Renal cortex interstitium (tissue), 11 donors: Measurements from ENCODE around the gene OLFM4. TPM values are rescaled to one million over a fixed set of nuclear protein-coding genes. Genes with fewer than 3 reads are reported as not detected.

Source experiments
- DNase-seq, 11 donors: peaks; one replicate each; pipeline ENCODE4 v3.0.0-alpha.2; 2013; ENCODE audit warnings: low read depth in 9 of 11, low spot score in 4 of 11; ENCODE audit errors: extremely low read depth in 1 of 11
- polyA plus RNA-seq, 3 donors: library from polyadenylated mRNA; unstranded; fragments of 120-200 nt; gene quantifications; one replicate each; pipeline ENCODE4 v1.2.1, GENCODE V29; 2013; ENCODE audit not compliant: insufficient read length in 3 of 3

Gene OLFM4
- polyA plus RNA-seq, 3 donors, result 0.47 to 0.77 (median 0.50) TPM

- no peak for DNase-seq
Observed at GRCh38 chr13:53054569-53054968, 26.0 kb downstream of the OLFM4 start.

GRCh38 chr13:53058065-53058679 is 29.6 kb downstream of the OLFM4 start:
- no peak for DNase-seq

- DNase-seq, result no peak
Observed at GRCh38 chr13:53060840-53061490, 32.4 kb downstream of the OLFM4 start.

GRCh38 chr13:53064731-53065130 is 36.1 kb downstream of the OLFM4 start:
- no peak for DNase-seq

- DNase-seq, result no peak
Observed at GRCh38 chr13:53066411-53066810, 37.8 kb downstream of the OLFM4 start.

- DNase-seq, result peak in 1 of 11 donors; percentile 17
Observed at GRCh38 chr13:53068585-53069520, 40.2 kb downstream of the OLFM4 start.

- DNase-seq, result no peak
Observed at GRCh38 chr13:53069800-53070199, 41.2 kb downstream of the OLFM4 start.

- DNase-seq, result no peak
Observed at GRCh38 chr13:53073711-53074110, 45.1 kb downstream of the OLFM4 start.

GRCh38 chr13:53074114-53074513 is 45.5 kb downstream of the OLFM4 start:
- DNase-seq, result no peak

- no peak for DNase-seq
Observed at GRCh38 chr13:53075356-53076041, 46.9 kb downstream of the OLFM4 start.

GRCh38 chr13:53079691-53080090 is 51.1 kb downstream of the OLFM4 start:
- DNase-seq, result no peak

GRCh38 chr13:53088871-53089270 is 60.3 kb downstream of the OLFM4 start:
- no peak for DNase-seq

GRCh38 chr13:53089951-53090350 is 61.3 kb downstream of the OLFM4 start:
- no peak for DNase-seq

GRCh38 chr13:53090461-53090860 is 61.8 kb downstream of the OLFM4 start:
- DNase-seq, result no peak

GRCh38 chr13:53092931-53093330 is 64.3 kb downstream of the OLFM4 start:
- no peak for DNase-seq

- no peak for DNase-seq
Observed at GRCh38 chr13:53098455-53098854, 69.8 kb downstream of the OLFM4 start.

GRCh38 chr13:53100394-53101063 is 71.9 kb downstream of the OLFM4 start:
- DNase-seq, result no peak
